SKM-1 treated with dmso at 0.1 percent for 144 hours (cell line): ENCODE results near the gene CARD9.

Experiments
- DNase-seq: peaks from one replicate; lab custom pipeline; 2025; ENCODE audit not compliant: unreplicated experiment; lab: John Stamatoyannopoulos, UW

The CARD9 gene

DNA sequence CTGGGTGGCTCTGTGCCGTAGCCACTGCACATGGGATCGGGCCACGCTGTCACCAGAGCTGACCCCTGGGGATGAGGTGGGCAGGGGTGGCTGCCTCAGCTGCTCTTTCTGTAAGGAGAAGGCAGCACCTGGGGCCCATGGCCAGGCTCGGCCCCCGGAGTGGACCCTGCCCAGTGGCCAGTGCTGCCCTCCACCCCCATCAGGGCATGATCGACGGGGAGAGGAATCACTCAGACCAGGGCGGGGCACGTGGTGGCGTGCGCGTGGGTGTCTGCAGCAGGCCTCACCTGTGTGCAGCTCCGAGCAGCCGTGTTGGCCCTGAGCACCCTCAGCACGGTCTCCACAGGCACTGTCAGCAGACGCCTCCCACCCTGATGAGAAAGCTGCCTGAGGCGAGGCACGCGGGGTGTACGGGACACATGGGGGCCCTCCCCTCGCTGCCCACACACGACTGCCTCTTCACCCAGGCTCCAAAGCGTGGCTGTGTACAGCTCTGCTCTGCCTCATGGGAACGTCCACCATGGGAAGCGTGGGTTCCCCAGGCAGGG, 8.6 kb upstream of the CARD9 start:
- no peak for DNase-seq

DNA sequence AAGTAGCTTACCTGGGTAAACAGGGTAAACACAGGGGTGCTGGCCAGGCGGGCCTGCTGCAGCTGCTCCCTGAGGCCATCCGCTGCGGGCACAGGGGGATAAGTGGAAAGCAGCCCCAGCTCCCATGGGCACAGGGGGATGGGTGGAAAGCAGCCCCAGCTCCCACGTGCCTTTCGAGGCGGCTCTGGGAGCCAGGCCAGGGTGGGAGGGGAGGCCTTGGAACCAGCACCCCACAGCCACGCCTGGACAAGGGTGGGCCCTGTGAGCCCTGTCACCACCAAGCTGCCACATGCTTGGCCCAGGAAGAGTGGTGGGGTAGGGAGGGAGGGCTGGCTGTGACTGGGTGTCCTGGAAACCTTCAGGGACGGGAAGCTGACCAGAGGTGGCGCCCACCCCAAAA, 7.8 kb upstream of the CARD9 start:
- DNase-seq = no peak

DNA sequence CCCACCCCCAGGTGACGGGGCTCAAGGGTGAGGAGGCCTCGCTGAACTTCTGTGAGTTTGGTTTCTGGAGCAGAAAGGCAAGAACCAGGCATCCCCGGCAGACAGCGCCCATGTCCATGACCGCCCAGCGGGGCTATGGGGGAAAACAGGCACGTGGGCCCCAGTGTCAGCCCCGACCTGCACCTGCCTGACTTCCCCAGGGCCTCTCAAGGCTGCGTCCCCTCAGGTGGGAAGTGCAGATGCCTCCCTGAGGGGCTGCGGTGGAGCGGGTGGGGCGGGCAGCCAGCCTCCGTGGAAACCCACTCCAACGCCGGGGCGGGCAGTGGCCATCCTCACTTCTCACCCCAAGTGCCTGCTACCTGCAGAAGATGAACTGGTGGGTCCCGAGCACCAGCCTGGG, 6.9 kb upstream of the CARD9 start:
- no peak for DNase-seq

DNA sequence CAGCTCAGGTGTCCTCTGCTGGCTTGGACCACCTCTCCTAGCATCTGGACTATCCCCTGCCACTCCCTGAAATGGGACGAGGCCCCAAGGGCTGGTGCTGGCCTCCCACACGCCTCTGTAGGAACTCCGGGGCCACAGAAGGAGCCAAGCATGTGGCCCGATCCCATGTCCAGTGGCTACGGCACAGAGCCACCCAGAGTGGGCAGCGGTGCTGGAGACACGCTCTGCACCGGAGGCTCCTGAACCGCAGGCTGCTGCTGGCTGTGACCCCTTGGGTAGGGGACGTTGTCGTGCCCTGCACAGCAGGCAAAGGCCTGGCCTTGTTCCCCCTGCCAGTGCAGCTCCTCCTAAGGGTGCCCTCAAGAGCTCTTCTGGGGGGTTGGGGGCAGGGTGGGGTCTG, 6.4 kb upstream of the CARD9 start:
- no peak for DNase-seq

DNA sequence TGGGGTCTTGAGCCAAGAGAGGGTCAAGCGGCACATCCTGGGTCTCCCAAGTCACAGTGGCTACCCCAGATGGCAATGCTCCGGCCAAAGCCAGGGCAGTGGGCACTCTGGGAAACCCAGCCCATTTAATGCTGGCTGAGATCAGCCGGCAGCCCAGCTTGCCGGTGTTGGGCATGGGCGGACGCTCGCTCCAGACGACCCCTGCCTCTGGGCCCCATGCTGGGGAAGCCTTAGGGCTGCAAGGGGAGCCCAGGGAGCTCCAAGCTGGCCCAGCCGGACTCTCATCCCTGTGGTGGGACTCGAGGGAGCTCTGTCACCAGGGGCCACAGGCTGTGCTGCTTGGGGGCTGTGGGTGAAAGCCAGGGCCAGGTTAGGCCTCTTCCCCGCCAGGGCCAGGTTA, 5.9 kb upstream of the CARD9 start:
- no peak for DNase-seq

DNA sequence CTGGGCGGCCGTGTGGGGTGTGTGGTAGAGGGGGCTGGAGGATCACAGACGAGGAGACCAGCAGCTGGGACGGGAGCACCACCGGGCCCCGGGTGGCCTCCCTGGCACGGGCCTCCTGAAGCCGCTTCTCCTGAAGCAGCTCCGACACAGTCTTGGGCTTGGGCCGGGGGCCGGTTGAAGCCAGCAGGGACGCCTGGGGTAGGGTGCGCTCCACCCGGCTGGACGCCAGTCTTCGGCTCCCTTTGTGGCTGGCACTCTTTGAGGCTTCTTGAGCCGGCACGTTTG, 5.5 kb upstream of the CARD9 start:
- DNase-seq = no peak

DNA sequence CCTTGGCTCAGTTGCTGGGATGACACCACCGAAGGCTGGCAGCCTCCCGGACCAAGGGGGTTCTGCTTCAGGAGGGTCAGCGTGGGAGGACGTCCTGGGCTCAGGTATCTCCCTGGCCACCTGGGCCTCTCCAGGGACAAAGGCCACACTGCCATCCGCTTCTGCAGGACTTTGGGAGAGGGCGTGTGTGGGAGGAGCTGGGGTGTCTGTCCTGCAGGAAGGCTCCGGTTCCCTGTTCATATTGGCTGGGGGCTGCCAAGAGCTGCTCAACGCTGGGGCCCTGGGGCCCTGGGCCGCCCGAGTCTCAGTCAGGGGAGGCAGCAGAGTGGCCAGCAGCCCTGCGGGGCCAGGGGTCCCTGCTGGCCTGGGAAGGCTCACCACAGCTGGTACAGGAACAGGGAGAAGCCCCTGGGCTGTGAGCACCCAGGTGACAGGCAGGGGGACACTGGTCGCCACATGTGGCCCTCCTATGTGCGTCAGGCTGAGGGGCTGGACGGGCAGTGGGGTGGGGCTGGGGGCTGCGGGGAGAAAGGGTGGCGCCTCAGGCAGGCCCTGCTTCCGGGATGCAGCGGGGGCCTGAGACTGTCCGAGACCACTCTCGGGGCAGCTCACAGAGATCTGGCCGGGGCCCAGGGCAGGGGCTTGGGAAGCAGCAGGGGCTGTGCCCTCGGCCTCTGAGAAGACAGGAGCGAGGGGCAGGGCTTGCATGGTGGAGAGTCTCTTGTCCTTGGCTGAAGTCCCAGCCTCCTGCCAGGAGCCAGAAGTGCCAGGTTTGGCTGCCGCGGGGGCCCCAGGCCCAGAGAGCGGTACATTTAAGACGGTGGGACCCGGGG, 4.9 kb upstream of the CARD9 start:
- DNase-seq = no peak

DNA sequence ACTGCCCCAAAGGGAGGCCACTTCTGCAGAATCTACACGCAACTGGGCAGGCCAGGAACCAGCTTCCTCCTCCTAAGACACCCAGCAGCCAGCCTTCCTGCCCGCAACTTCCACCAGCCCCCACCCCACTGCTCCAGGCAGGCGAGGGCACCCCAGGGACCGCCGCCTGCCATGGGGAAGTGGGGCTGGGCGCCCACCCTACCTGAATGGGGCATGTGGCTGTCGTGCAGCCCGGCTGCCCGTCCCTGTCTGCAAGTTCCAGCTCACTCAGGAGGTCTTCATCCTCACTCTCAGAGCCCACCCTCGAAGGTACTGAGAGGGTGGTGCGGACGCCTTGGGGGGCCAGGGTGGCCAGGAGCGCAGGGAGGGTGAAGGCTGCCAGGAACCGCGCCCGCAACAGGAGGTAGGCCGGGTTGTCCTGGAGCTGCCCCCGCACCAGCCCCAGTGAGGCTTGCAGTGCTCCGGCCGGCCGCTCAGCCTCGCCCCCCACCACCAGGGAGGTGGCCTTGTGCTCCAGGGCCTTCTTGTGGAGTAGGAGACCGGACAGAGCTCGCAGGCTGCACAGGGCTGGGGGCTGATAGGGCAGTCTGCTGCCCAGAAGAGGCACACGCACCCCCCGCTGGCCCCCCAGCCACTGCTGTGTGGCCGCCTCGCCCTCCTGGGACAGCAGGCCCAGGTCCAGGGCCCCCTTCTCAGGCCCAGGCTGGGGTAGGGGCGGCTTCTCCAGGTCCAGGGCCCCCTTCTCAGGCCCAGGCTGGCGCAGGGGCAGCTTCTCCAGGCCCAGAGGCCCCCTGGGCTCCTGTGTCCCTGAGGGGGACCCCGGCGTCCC, 4.1 kb upstream of the CARD9 start:
- no peak for DNase-seq

DNA sequence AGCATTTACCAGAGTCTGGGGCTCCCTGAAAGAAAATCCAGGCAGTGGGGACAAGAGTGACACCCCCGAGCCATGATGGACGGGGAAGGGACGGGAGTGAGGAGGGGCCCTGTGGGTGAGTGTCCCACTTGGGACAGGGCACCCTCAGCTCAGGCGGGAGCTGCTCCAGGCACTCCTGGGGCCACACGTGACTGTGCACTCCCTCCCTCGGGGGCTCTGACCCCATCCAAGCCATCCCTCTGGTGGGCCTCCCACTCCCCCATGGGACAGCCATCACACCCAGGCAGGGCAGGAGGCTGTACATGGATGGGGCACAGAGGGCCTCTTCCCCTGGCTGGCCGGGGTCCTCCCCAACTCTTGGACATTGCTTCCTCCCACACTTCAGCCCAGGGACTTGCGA, 3.0 kb upstream of the CARD9 start:
- no peak for DNase-seq

DNA sequence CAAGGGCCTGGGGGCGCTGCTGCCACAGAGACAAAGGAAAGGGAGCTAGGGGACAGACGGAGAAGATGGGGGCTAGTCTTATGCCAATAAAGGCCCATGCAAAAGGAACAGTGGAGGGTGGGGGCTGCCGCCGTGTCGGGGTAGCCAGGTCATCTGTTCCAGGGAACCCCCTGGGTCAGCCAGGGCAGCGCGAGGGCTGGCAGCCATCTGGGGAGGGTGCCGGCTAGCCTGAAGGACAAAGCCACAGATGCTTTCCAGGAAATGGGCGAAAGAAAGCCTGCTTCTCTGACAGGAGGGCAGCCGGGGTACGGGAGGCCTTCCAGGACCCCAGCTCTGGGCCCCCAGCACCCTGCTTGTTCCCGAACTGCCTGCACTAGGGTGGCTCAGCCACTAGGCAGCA, 1.6 kb upstream of the CARD9 start:
- DNase-seq = no peak

DNA sequence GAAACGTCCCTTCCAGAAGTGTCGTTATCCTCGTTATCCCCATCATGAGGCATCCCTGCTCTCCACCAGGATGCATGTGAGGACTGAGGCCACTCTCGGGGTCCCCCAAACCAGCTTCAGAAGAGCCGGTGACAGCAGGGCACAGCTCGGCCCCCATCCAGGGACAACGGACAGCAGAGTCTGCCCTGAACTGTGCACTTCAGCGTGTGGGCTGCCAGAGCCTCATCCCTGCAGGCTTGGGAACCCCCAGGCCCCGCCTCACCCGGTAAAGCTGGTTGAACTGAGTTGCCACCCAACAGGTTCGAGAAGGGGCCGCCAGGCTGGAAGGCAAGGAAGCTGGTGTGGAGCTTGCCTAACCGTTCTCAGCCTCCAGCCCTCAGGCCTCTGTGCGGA, 710 bp upstream of the CARD9 start:
- DNase-seq = no peak

DNA sequence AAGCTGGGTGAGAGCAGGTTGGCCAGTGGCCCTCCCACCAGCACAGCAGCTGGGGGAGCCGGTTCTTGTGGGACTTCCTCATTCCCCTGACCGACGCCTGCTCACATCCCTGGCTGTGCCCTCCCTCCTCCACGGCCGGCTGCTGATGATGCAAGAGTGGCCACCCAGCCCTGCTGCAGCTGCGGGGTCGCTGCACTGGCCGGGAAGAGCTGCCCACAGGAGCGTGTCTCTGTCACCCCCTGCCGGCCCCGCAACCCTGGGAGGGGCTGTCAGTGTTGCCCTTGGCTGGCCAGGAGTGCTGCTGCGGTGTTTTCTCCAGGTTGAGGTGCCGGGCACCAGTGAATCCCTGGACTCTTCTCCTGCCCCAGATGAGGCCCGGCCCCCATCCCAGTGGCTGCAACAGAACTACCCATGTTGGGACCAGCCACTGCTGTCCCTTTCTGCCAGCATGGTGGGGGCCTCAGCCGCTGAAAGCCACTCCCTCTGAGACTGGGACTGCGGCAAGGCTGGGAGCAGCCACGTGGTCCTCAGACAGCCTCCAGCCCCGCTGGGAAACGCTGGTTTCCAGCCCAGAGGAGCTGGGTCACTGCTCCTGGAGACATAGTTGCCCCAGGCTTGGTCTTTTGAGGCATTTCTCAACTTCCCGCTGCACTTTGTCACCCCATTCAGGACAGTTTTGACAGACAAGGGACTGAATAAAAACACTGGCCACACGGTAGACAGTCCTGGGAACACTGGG, 739 bp downstream of the CARD9 start:
- DNase-seq = peak; percentile 90

DNA sequence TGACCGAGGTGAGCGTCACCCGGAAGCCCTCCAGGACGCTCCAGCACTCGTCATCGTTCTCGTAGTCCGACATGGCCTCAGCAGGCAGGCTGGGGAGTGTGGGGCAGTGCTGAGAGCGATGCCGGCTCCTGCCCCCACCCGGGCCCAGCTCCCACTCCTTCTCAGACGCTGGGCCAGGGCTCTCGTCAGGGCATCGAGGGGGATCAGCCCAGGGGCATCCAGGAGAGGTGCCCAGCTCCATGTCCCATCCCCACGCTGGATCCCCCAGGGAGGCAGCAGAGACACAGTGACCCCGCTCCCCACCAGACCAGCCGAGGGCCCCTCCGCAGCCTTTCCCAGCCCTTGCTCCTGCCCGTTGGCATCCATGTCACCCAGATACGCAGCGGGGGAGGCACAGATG, 1.5 kb downstream of the CARD9 start:
- no peak for DNase-seq

DNA sequence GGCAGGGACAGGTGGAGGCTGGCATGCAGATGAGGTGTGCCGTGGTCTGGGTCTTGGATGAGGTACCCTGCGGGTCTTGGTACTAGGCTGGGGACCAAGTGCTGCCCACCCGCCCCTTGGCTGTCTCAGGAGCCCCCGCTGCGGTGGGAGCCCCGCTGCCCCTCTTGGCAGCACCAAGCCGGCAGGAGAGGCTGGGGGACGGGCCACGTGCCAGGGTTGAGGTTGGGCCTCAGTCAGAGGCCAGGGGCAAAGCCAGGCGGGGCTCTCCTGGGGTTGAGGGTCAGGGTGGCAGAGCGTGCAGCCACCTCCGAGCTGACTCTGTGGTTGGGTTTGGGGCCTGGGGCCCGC, 2.0 kb downstream of the CARD9 start:
- DNase-seq = no peak

DNA sequence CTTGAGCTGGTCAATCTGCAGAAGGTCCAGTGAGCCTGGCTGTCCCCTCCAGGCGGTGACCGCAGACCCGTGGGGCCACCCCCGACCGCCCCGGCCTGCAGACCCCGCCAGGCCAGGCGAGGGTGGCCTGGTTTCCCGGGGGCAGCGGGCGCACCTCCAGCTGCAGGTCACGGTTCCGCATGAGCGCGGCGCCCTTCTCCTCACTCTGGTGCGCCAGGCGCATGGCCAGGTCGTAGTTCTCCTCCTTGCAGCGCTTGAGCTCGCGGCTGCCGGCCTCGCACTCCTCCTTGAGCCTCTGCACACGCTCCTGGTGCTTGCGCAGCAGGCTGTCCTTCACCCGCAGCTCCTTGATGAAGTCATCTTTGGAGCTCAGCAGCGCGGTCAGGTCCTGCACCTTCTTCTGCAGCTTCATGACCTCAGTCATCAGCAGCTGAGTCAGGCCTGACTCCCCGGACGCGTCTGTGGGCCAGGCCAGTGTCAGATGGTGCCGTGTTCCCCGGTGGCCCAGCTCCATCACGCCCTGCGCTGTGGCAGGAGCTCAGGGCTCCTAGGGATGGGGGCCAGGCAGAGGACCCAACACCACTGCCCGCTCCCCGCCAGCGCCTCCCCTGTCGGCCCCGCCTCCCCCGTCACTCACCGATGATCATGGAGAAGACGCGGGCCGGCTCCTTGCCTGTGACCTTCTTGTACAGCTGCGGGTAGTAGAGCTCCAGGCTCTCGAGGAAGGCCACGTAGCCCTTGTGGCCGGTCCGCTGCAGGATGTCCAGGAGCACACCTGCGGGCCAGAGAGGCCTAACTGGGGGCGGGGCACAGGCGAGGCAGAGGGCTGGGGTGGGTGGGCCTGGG, 2.6 kb downstream of the CARD9 start:
- DNase-seq = no peak

DNA sequence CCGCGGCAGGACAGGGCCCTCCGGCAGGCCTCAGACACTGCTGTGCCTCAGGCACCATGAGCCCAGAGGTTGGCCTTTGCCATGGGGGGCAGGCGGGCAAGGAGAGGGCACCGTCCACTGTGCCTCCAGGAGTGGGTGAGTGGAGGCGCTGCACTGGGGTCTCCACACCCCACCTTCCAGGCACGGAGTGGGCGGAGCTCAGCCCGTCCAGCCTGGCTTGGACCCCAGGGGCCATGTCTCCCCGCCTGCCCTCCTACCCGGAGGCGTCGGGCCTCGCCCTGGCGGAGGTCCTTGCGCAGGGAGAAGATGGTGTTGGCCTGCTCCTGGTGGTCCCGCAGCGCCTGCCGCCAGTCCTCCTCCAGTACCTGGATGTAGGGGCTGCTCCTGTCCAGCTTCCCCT, 3.4 kb downstream of the CARD9 start:
- DNase-seq = no peak

DNA sequence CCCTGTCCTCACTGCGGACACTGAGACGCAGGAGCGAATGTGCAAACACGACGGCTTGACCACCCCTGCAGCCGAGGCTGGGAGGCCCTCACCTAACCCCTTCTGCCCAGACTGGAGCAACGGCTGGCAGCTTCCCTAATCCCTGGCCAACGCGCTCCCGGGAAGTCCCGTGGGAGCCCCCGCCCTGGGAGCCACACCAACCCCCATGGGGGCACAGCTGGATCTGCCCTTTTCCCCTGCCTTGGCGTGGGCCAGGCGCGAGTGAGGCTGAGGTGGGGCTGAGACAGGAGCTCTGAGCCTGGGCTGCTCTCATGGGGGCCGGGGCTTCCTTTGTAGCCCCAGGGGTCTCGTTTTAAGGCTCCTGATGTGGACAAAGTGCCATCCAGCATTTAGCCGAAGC, 5.3 kb downstream of the CARD9 start:
- DNase-seq = no peak

DNA sequence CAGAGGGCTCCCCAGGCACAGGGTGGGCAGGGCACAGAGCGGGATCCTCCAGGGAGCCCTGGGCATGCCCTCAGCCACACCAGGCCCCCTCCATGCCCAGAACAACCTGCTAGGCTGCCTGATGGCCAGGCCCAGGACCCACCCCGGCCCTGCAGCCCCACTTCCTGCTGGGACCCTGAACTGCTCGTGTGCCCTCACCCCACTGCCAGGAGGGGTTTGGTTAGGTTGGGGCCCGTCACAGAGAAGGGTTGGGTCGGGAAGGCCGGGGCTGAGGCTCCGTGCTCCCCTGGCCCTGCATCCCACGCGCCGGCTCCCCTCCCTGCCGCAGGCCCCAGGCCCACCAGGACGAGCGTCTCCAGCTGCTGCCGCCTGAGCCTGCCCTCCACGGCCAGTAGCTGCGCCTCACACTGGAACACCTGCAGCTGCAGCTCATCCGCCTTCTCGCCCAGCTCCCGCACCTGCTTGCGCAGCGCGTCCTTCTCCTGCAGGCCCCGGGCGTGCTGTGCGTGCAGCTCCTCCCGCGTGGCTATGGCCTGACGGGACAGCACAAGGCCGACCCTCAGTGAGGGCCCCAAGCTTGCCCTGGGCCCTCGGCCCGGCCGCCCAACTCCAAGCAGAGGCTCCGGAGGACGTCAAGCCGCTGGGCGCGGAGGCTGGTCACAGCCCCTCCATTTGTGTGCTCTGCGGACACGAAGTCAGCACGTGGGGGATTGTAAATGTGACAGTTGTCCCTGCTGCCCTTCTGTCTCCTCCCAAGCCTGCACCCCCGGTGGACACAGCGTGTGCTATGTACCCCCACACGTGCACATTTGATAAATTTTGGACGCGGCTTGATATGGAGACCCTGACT, 5.9 kb downstream of the CARD9 start:
- no peak for DNase-seq

DNA sequence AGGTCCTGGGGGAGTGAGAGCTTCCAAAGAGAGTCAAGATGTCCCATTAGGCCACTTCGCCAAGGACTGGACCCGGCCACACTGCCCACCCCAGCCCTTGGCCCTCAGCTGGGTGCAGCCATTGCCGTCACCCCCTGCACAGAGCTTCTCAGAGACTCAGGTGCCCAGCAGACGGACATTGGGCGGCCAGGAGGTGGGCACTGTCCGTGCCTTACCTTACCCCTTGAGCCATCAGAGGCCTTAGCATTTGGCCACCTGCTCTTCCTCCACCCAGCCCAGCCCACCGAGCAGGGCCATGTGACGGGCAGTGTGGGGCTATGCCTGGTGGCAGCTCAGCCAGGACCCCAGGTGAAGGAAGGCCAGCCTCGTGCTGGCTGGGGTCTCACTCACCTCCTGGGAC, 6.6 kb downstream of the CARD9 start:
- no peak for DNase-seq

DNA sequence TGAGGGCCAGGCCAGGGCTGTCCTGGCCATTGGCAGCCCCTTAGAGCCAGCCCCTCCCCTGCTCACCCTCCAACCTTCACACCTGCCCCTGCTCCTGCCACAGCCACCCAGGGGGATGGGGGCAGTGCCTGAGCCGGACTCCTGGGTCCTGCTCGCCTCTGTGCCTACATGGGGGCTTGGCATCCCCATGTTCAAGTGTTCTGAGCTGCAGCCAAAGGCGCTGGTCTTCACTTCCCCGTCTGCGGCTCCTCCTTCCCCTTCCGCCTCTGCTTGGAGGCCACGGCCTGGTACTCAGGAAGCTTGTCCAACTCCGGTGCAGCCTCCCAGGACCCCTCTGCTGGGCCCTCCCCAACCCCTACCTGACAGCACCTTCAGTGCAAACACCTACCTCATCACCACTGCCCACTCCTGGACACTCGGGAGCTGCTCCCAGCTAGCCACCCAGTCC, 7.7 kb downstream of the CARD9 start:
- peak; percentile 15 for DNase-seq
